Erythroblast (primary cell): ENCODE measurements around the gene LUM.

Source experiments
- GATA1 ChIP-seq: IDR thresholded peaks from 2 replicates; pipeline ENCODE4 v1.6.1; 2011; ENCODE audit warnings: low read depth, mild to moderate bottlenecking, control low read depth, low read length, moderate library complexity
- POLR2A ChIP-seq: IDR thresholded peaks from 2 replicates; pipeline ENCODE4 v1.6.1; 2011; ENCODE audit warnings: mild to moderate bottlenecking, low read length

DNA sequence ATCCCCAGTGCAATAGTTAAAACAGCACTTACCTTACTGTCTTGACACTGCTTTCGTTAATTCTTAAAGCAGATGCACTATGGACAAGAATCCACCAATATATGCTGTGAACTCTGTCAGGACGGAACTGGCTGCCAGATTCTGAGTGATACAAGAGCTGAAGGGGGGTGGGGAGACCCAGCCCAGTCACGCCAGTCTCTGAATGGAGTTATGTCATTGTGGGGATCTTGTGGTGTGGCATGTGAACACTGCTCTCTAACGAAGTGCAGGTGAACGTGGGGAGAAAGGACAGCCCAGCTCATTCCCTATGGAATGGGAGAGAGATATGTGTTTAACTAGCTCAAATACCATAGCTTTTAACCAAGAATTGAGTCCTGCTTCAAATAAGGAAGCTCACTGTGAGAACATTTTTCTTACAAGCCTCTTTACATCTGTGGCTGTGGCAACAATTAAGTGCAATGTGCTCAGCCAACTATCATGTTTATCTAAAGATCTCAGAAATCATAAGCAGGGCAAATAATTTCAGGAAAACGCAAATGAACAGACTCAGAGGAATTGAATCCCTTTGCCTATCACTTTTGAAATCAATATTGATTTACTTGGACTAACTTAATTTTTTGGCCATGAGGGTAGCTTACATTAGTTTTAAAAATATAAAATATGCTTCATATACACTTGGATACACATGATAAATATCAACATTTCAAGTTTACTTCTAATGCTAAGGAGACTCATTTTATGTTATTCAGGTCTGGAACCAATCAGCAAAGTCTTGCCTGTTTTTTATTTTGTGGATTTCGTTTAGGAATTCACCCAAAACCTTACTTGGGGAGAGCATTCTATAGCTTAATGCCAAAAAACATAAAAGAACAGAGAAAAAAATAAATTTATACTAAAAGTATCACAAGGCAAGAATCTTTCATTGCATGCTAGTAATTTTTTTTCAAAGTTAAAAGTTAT, at the start of gene LUM:
- no peak for TF ChIP-seq POLR2A
- TF ChIP-seq GATA1 = no peak
